ENCODE measurements around the gene ZCCHC4. TPM values are rescaled to one million over a fixed set of nuclear protein-coding genes. Genes with fewer than 3 reads are reported as not detected.
"Not testable (repeated sequence)": the region's sequence is repeated elsewhere in the genome, so short reads cannot be mapped to it uniquely, and the experiment has no call there.

The ZCCHC4 gene
- total RNA-seq, 1 experiment from 2014 or later: 15.9 TPM

DNA sequence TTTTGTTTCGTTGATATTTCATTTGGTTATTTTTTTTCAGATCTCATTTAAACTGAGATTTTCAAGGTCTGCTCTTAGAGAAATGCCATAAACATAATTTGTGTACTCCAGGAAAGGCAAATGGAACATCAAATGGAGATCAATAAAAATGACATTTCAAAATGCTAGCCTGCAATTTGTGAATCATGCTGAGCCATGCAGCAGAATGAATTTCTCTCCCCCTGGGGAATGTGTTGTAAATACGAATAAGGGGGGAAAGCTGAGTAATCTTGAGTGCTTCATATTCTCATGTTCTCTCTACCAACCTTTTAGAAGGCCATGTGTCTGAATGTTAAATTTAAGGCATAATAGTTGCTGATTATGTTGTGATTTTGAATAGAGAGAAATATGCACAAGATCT is 7.8 kb downstream of the ZCCHC4 start:
- DNase-seq (ENCODE audit: low read depth): peak; percentile 8

DNA sequence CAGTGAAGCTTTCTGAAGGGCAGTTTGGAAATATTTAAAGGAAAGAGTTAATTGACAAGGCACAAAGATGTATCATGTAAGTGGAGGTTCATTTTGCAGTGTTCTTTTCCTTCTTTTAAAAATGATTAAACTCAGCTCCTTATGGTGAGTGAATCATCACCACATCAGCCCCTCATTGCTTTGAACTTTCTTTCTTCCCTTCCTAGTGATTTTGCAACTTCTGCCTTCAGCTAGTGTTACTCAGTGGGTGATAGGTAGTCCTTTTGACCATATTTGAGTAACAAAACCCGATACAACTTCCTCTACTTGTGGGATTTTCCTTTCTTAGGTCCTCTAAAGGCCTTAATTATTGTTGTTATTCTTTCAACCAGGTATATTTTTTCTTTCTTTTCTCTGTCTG is 8.2 kb downstream of the ZCCHC4 start:
- DNase-seq (ENCODE audit: low read depth): peak; percentile 66

DNA sequence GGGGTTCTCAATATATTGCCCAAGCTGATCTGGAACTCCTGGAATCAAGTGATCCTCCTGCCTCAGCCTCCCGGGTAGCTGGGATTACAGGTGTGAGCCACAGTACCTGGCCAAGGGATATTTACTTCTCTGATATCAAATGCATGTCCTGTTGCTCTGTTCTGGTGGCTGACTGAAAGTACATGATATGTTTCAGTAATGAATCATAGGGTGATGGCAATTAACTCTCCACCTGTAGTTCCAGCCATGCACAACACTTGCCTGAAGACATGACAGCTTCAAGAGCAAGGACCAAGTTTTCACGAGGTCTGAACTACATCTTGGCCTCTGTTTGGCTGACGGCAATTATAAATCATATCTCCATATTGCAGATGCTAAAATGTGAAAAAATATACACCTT is 9.1 kb downstream of the ZCCHC4 start:
- no peak for DNase-seq (ENCODE audit: low read depth)

DNA sequence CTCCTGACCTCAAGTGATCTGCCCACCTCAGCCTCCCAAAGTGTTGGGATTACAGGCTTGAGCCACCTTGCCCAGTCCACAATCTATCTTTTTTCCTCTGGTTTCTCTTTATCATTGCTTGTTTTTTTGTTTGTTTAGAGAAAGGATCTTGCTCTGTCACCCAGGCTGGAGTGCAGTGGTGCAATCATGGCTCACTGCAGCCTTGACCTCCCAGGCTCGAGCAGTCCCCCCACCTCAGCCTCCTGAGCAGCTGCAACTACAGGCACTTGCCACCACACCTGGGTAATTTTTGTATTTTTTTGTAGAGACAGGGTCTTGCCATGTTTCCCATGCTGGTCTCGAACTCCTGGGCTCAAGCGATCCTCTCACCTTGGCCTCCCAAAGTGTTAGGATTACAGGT is 15.9 kb downstream of the ZCCHC4 start:
- DNase-seq (ENCODE audit: low read depth): not testable (repeated sequence)

DNA sequence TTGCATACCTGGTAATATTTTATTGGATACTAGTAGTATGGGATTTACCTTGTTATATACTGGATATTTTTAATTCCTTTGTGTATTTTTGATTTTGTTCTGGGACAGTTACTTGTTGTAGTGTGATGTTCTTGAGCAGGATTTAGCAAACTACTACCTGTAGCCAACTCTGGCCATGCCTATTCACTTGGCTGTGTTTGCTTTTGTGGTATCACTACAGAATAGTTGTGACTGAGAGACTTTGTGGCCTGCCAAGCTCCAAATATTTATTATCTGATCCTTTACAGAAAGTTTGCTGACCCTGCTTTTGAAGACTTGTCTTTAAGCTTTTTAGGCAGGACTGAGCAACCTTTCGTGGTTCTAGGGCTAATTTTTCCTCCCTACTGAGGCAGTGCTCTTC is 17.8 kb downstream of the ZCCHC4 start:
- DNase-seq (ENCODE audit: low read depth): no peak

DNA sequence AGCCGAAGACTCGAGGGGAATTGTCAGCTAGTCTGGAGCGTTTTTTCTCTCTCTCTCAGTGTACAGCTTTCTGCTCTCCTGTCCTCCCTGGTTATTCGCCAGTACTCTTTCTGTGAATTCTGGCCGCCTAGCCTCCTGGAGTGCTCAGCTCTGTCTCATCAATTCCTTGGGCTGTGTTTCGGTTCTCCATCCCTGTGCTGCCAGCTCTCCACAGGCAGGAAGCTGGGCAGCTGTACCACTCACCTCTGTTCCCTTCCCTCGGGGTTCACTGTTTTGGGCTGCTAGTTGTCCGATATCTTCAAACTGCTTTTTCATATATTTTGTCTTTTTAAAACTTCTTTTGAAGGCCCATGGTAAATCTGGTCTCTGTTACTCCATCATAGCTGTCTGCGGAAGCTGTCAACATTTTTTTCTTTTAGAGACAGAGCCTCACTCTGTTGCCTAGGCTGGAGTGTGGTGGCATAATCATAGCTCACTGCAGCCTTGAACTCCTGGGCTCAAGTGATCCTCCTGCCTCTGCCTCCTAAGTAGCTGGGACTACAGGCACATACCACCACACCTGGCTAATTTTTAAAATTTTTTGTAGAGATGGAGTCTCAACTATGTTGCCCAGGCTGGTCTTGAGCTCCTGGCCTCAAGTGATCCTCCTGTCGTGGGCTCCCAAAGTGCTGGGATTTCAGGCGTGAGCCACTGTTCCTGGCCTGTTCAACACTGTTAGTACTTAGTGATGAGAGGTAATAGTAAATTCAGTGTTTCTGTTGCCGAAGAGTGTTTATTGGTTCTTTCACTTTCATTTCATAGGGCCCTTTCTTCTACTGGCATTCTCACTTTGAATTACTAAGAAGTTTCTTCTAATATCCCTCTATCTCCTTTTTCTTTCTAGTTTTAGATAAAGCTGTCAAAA is 18.6 kb downstream of the ZCCHC4 start:
- DNase-seq (ENCODE audit: low read depth): no peak

DNA sequence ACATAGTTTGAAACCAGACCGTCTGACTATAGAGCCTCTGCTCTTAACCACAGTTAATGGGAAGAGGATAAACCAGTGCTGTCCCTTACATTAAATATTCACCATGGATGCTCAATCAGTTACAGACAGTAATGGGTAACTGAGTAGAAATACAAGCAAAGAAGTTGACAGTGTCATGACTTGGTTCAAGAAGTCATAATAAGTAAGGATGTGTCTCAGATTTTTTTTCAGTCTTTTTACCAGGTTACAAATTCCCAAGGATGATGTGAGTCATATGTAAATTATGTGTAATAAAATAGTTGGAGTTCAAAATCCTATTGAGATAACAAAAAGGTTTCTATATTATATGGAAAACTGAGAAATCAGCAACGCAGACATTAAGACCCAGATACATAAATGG is 31.1 kb downstream of the ZCCHC4 start:
- peak; percentile 45 for DNase-seq (ENCODE audit: low read depth)

DNA sequence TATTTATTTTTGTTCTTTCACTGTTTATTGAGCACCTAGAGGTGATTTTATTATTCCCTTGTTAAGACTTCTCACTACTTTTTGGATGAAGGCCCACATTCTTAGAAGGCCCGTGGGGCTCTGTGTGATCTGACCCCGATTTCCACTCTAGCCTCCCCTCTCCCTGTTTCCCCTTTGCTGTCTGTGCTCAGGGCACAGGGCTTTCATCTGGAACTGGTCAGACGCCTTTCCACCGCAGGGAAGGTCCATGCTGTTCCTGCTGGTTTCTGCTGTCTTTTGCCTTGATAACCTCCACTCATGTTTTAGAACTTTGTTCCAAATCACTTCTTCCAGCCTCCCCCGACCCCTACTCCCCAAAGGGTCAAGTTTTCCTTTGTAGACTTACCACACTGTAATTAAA is 33.2 kb downstream of the ZCCHC4 start:
- DNase-seq (ENCODE audit: low read depth): peak; percentile 7

DNA sequence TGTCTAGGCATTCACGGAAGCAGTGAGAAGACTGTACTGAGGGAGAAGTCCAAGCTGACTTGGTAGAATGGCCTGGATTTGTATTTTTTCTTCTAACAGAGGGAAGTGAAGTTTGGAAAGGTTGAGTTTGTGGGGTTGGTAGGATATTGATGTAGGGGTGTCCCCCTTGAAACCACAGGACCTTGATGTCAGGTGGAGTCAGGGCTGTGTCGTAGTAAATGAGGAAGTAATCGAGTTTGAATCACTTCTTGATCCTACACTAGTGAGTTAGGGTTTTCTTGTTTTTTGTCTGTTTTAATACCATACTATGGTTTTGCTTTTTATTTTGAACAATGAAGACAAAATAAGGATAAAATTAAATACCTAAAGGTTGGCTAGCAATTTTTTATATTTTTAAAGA is 34.3 kb downstream of the ZCCHC4 start:
- DNase-seq (ENCODE audit: low read depth): no peak

DNA sequence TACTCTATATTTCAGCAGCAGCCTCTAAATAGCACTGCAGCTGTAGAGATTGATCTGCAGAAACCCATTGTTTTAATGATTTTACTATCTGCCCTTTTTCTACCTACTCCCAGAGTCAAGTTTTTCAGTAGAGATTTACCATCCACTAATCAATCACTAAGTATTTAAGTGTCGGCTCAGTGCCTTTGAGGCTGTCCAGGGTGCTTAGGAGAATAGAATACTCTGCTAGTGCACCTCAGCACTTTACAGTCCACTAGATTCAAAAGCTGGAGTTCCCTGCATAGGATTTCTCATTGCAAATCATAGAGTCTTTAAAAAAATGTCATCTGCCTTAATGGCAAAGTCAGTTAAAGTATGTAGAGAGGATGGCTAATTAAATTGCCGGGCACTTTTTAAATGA is 34.9 kb downstream of the ZCCHC4 start:
- no peak for DNase-seq (ENCODE audit: low read depth)

DNA sequence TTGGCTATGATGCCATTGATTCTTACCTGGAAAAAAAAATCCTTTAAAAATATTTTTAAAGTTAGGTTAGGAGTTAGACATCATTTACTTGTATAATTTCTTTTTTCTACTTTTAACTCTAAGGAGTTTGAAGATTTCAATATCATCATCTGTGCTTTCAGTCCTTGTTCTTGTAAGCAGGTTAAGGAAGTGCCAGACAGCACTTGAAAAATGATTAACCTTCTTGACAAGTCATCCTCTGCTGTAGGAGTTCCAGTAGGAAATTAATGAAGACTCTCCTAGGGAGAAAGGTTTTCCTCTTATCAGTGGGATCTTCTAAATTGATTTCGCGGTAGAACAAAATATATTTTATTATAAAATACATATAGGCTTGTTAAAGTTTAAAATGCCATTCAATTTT is 35.4 kb downstream of the ZCCHC4 start:
- no peak for DNase-seq (ENCODE audit: low read depth)

DNA sequence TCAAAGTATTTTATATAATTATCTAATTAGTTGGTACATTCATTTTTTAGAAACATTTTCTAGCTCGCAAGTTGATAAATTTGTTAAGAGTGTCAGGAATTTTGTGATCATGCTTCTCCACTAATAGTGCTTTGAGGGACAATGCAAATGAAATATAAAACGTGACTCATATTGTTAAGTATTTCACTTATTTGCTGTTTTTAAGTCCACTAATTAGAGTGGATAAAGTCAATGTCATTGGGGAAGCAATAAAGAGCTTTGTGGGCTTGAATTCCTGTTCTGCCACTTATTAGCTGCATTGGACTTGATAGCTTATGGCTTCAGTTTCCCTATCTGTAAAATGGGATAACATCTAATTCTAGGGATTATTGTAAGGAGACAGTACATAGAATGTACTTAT is 38.0 kb downstream of the ZCCHC4 start:
- DNase-seq (ENCODE audit: low read depth): peak; percentile 70

DNA sequence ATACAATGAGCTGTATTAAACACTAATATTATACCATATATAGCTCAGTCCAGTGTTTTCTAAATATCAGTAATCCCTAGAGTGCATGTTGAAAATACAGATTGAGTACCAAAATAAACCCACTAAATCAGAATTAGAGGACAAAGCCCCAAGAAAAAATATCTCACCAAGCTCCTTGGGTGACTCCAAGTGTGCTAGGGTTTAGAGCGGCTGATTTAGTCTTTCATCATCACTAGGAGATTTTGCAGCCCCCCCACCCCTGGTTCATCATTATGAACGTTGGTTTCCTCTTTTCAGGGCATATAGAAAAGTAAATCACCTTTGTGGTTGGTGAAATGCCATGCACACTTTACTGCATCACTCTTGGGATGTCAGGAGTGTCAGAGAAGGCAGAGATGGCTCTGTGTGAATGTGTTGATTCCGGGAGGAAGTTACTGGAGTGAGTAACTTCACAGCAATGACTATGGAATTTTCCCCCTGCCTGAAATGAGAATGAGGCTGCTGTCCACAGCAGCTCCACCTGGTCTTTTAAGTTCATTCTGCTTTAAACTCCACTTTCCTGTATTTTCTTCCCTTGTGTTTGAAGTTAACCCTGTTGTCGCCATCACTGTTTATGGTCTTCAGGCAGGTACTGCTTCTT is 39.3 kb downstream of the ZCCHC4 start:
- DNase-seq (ENCODE audit: low read depth): peak; percentile 64

DNA sequence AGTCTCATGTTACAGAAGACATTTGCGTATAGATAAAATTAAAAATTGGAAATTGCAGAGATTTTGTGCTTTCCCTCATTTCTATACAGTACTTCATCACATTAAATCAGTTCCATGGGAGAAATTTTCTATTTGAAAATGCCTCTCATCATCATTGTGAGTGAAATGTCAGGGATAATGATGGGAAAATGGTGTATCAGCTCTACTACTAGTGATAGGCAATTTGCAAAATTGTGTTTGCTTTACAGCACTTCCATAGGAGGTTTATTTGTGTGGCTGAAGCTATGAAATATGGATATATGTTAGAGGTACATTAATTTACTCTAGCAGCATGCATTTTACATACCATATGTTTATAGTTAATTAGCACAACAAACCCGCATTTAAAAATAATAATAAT is 43.5 kb downstream of the ZCCHC4 start:
- DNase-seq (ENCODE audit: low read depth): no peak

DNA sequence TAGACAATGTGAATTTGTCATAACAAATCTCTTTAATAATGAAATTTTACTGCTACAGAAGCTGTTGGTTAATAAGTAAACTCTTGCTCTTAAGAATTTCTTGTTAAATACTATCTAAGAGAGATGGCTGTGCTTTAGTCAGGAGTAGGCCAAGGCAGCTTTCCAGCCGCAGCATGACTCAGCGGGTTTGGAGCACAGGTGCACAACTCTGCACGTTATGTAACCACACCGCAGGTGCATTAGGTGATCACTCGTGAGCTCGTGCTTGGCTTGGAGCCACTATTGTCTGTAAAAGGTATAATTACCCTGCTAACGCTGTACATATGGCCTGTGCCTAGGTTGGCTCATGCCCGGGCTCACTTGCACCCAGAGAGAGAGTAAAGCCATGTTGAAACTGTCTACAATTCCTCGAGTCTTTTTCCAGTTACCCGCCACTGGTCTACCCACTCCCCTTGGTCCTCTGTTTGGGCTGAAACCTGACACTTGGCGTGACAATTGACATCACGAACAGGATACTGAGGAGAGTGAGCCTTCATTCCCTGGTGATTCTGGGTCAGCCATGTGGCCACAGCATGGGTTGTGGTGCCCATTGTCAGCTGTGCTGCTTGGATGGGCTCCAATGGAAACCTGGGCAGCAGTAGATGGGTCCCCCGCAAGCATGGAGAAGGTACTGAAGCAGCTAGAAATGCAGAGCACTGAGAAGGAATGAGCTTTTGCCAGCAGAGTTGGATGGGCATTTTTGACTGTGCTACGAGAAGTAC is 46.1 kb downstream of the ZCCHC4 start:
- DNase-seq (ENCODE audit: low read depth): no peak

DNA sequence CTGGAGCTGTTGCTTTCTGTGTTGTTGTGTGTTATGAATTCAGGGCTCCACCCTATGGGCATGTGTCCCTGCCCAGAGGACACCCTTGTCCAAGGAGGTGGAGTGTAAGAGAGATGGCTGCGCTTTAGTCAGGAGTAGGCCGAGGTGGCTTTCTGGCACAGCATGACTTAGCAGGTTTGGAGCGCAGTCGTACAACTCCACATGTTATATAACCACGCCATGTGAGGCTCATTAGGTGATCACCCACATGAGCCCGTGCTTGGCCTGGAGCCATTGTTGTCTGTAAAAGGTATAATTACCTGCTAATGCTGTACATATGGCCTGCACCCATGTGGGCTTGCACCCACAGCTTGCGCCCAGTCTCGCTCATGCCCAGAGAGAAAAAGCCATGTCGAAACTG is 48.7 kb downstream of the ZCCHC4 start:
- no peak for DNase-seq (ENCODE audit: low read depth)

DNA sequence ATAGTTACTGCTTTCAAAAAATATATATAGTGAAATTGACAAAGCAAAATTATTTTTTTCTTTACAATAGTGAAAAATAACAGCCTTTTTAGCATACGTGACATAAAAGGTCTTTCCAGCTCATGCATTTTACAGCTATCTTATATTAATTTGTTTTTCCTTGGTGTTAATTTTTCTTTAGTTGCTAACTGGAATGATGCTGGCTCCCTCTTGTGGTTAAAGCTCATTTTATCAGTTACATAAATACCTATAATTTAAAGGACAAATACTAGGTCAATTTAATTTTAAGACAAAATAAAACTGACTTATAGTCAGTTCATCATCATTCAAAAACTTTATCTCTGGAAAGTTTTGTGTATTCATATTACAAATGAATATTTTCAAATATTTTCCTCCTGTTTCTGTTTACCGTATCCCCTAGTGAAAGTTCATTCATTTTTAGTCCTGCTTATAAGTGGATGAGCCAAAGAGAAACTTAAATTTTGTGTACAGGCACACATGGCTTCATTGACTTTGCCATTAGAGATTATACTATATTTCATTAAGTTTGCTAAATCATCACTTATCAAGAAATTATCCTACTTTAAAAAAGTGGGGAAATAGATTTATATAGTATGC is 54.5 kb downstream of the ZCCHC4 start:
- peak; percentile 35 for DNase-seq (ENCODE audit: low read depth)

DNA sequence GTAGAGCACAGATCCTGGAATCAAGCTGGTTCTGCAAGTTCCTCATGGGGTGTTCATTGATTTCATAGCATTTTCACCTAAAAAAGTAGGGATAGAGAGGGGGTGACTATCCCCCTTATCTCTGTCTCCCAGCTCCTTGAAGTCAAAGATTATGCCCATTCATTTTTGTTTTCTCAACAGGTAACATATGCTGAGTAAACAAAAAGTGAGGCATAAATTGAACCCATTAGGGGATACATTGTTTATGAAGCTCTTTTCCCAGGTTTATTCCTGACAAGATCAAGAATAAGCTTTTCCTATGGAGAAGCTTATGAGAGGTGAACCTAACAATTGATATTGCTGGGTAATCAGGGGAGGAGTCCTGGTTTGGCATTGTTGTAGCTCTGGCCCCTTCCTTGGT is 55.3 kb downstream of the ZCCHC4 start:
- DNase-seq (ENCODE audit: low read depth): no peak

DNA sequence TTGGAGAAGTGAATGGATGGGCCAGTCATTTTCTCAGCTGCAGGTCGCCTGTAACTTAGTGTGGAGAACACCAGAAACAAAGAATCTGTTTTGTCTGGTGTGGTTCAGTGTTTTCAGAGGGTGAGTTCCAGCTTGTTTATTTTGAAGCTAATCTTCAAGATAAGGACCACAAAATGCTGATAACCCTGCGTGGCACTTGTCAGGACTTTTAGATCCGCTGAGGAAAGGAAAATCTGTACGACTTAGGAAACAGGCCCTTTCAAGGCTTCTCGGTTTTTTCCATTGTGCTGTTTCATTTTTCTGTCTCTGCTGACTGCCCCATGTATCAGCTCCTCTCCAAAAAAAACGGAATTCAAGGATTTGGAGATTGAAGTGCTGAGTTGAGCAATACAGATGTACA is 55.7 kb downstream of the ZCCHC4 start:
- no peak for DNase-seq (ENCODE audit: low read depth)

DNA sequence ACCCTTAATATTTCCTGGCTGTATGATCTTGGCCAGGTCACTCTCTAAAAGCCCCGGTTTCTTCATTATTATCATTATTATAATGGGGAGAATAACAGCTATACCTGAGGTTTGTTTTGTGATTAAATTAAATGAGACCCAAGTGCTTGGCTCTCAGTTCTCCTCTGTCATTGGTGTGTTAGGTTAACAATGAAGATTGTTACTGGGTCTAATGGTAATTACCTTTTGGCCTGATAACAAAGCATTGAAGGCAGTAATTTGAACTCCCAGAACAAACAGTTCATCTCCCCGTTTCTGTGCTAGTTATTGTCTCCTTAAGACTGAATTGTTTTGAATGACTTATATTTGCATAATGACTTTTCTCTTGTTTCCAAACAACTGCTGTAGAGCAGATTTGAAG is 57.7 kb downstream of the ZCCHC4 start:
- no peak for DNase-seq (ENCODE audit: low read depth)

DNA sequence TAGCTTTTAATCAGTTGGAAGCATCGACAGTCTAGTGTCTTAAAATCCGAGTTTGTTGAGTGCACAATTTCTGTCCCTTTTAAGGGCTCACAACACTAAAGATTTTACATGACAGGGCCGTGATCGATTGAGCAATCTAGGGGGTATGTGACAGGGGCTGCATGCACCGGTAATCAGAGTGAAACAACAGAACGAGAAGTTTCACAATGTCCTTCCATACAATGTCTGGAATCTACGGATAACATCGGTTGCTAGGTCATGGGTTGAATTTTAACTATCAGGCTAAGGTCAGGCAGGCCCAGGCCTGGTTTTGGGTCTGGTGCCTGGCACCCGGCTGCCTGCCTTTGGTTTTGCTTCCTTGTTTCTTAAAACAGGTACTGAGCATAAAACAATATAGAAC is 60.0 kb downstream of the ZCCHC4 start:
- not testable (repeated sequence) for DNase-seq (ENCODE audit: low read depth)

All from M059J (cell line).